H9 (cell line): ENCODE results near the gene BAIAP2L1. TPM values are rescaled to one million over a fixed set of nuclear protein-coding genes. Genes with fewer than 3 reads are reported as not detected.
A peak's percentile ranks its signal among the peaks of the same experiment; 100 is the strongest.

Experiments
- DNase-seq: peaks from one replicate; pipeline ENCODE4 v3.0.0-alpha.2; 2017
- H2AFZ ChIP-seq: one replicate; pipeline ENCODE4 v1.6.1; 2013; ENCODE audit warnings: mild to moderate bottlenecking, low read length, control low read depth, moderate library complexity
- H2AK5ac ChIP-seq: 2 replicates; pipeline ENCODE4 v1.6.1; 2013; ENCODE audit warnings: low read length, control low read depth, mixed read lengths; ENCODE audit not compliant: insufficient read length
- H2BK120ac ChIP-seq: one replicate; pipeline ENCODE4 v1.6.1; 2013; ENCODE audit warnings: low read depth, mild to moderate bottlenecking, low read length, control low read depth, inconsistent platforms; ENCODE audit not compliant: poor library complexity, severe bottlenecking
- H2BK12ac ChIP-seq: 2 replicates; pipeline ENCODE4 v1.6.1; 2013; ENCODE audit warnings: low read length, control low read depth, mixed read lengths, low read depth; ENCODE audit not compliant: insufficient read length
- H2BK15ac ChIP-seq: 2 replicates; pipeline ENCODE4 v1.6.1; 2013; ENCODE audit warnings: low read depth, low read length, control low read depth
- H2BK20ac ChIP-seq: one replicate; pipeline ENCODE4 v1.6.1; 2013; ENCODE audit warnings: low read depth, mild to moderate bottlenecking, low read length, control low read depth, inconsistent platforms; ENCODE audit not compliant: poor library complexity, severe bottlenecking
- H2BK5ac ChIP-seq: 2 replicates; pipeline ENCODE4 v1.6.1; 2013; ENCODE audit warnings: low read length, control low read depth, mixed read lengths; ENCODE audit not compliant: insufficient read length
- H3K14ac ChIP-seq: 2 replicates; pipeline ENCODE4 v1.6.1; 2013; ENCODE audit warnings: low read length, control low read depth; ENCODE audit not compliant: insufficient read depth
- H3K18ac ChIP-seq: 2 replicates; pipeline ENCODE4 v1.6.1; 2013; ENCODE audit warnings: low read depth, mild to moderate bottlenecking, mixed read lengths, low read length, control low read depth; ENCODE audit not compliant: insufficient read length
- H3K23ac ChIP-seq: 2 replicates; pipeline ENCODE4 v1.6.1; 2013; ENCODE audit warnings: low read length, control low read depth, mixed read lengths, low read depth; ENCODE audit not compliant: insufficient read length
- H3K23me2 ChIP-seq: 2 replicates; pipeline ENCODE4 v1.6.1; 2013; ENCODE audit warnings: low read depth, mild to moderate bottlenecking, mixed read lengths, low read length, control low read depth; ENCODE audit not compliant: insufficient read length, poor library complexity, severe bottlenecking
- H3K27ac ChIP-seq: 2 replicates; pipeline ENCODE4 v1.5.1; 2013; ENCODE audit warnings: low read length, control low read depth, mixed read lengths, low read depth; ENCODE audit not compliant: insufficient read length
- H3K27me3 ChIP-seq: 2 replicates; pipeline ENCODE4 v1.6.1; 2013; ENCODE audit warnings: low read length, control low read depth, inconsistent platforms; ENCODE audit not compliant: insufficient read depth
- H3K4ac ChIP-seq: 2 replicates; pipeline ENCODE4 v1.6.1; 2013; ENCODE audit warnings: low read depth, mild to moderate bottlenecking, control low read depth, inconsistent platforms, low read length, moderate library complexity
- H3K4me1 ChIP-seq: 2 replicates; pipeline ENCODE4 v1.6.1; 2013; ENCODE audit warnings: low read length, control low read depth, inconsistent platforms; ENCODE audit not compliant: insufficient read depth
- H3K4me2 ChIP-seq: 2 replicates; pipeline ENCODE4 v1.6.1; 2013; ENCODE audit warnings: low read length, control low read depth, mixed read lengths; ENCODE audit not compliant: insufficient read length, insufficient read depth
- H3K56ac ChIP-seq: 2 replicates; pipeline ENCODE4 v1.6.1; 2013; ENCODE audit warnings: low read depth, mild to moderate bottlenecking, mixed read lengths, low read length, control low read depth; ENCODE audit not compliant: insufficient read length
- H3K79me1 ChIP-seq: 2 replicates; pipeline ENCODE4 v1.6.1; 2013; ENCODE audit warnings: low read depth, mild to moderate bottlenecking, moderate library complexity, low read length, control low read depth, inconsistent platforms; ENCODE audit not compliant: insufficient read depth, poor library complexity, severe bottlenecking
- H3K79me2 ChIP-seq: 2 replicates; pipeline ENCODE4 v1.6.1; 2013; ENCODE audit warnings: low read length, control low read depth, inconsistent platforms; ENCODE audit not compliant: insufficient read depth
- H3K9ac ChIP-seq: 2 replicates; pipeline ENCODE4 v1.6.1; 2013; ENCODE audit warnings: low read length, control low read depth, mixed read lengths; ENCODE audit not compliant: insufficient read length; ENCODE audit errors: extremely low read depth
- H3K9me3 ChIP-seq: one replicate; pipeline ENCODE4 v1.6.1; 2013; ENCODE audit warnings: low read depth, low read length, inconsistent platforms; ENCODE audit not compliant: control insufficient read depth
- H3T11ph ChIP-seq: one replicate; pipeline ENCODE4 v1.6.1; 2013; ENCODE audit warnings: mild to moderate bottlenecking, low read length, control low read depth, inconsistent platforms
- H4K20me1 ChIP-seq: one replicate; pipeline ENCODE4 v1.6.1; 2013; ENCODE audit not compliant: control insufficient read depth, insufficient read length, insufficient read depth
- H4K5ac ChIP-seq: 2 replicates; pipeline ENCODE4 v1.6.1; 2013; ENCODE audit warnings: low read depth, mild to moderate bottlenecking, mixed read lengths, low read length, control low read depth; ENCODE audit not compliant: insufficient read length
- H4K8ac ChIP-seq: replicated peaks from 2 replicates; pipeline ENCODE4 v1.6.1; 2013; ENCODE audit warnings: low read length, control low read depth, mixed read lengths, low read depth; ENCODE audit not compliant: insufficient read length
- H4K91ac ChIP-seq: 2 replicates; pipeline ENCODE4 v1.6.1; 2013; ENCODE audit warnings: low read depth, mild to moderate bottlenecking, moderate library complexity, mixed read lengths, low read length, control low read depth; ENCODE audit not compliant: insufficient read length
- H3K27ac Mint-ChIP-seq, 3 experiments: 2 replicates in 2 of 3; 3 replicates in 1 of 3; pipeline ENCODE4 v1.8.0; 2020 to 2021; ENCODE audit warnings: mixed read lengths in 3 of 3, mild to moderate bottlenecking in 1 of 3, moderate library complexity in 1 of 3
- H3K27me3 Mint-ChIP-seq: 2 replicates; pipeline ENCODE4 v1.8.0; 2021; ENCODE audit warnings: low read depth, mild to moderate bottlenecking, moderate library complexity, mixed read lengths
- H3K36me3 Mint-ChIP-seq, 3 experiments: 2 replicates in 2 of 3; 3 replicates in 1 of 3; pipeline ENCODE4 v1.8.0; 2020 to 2021; ENCODE audit warnings: low read depth in 3 of 3, mixed read lengths in 3 of 3; ENCODE audit not compliant: insufficient read depth in 1 of 3
- H3K4me1 Mint-ChIP-seq, 2 experiments: 2 replicates each; pipeline ENCODE4 v1.8.0; 2020; ENCODE audit warnings: mixed read lengths in 2 of 2
- H3K4me3 Mint-ChIP-seq, 2 experiments: 2 replicates in 1 of 2; 3 replicates in 1 of 2; pipeline ENCODE4 v1.8.0; 2020 to 2021; ENCODE audit warnings: mild to moderate bottlenecking in 2 of 2, mixed read lengths in 2 of 2, moderate library complexity in 1 of 2
- H3K9me3 Mint-ChIP-seq, 2 experiments: 2 replicates in 1 of 2; 3 replicates in 1 of 2; pipeline ENCODE4 v1.8.0; 2020; ENCODE audit warnings: mild to moderate bottlenecking in 2 of 2, mixed read lengths in 2 of 2, moderate library complexity in 1 of 2
- WGBS: extraction: QIAGEN DNeasy Blood & Tissue Kit; methylation state at CpG from one replicate; pipeline ENCODE4 v1.1.7; 2013; ENCODE audit warnings: missing lambda C conversion rate, low lambda C conversion rate, mixed read lengths; ENCODE audit not compliant: insufficient read length; ENCODE audit errors: extremely low coverage; 5-methylcytosine and 5-hydroxymethylcytosine counted together
- total RNA-seq: library from RNA; stranded (reverse); gene quantifications from 2 replicates; pipeline ENCODE4 v1.2.1, GENCODE V29; 2021
- TF ChIP-seq, protein P1 (sequence below): fragments of 200-600 bp; sonication (generic); conservative IDR thresholded peaks from 3 replicates; pipeline ENCODE4 v1.8.0; 2021; ENCODE audit warnings: antibody characterized with exemption, mild to moderate bottlenecking

Gene BAIAP2L1
- total RNA-seq, 1 experiment from 2014 or later = 25.9 TPM

DNA sequence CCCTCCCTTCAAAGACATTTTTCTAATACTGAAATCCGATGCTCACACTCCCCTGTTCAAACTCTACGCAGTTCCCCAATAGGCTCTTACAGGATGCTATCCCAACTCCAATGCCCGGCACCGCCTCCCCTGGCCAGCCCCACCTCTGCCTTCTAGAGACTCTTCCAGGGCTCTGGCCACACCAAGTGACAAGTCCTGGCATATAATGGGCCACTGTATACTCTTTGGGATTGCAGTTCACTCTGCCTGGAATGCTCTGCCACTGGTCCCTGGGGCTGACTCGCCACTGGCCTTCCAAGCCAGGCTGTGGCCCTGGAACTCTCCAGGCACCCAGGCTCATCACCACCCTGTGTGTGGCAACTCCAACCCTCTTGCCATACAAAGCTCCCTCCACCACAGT, 122.5 kb downstream of the BAIAP2L1 start:
- Histone ChIP-seq H3K14ac (no peak overlapping the region), H3K4ac (no peak overlapping the region), H2BK12ac (no peak overlapping the region), H2BK20ac (no peak overlapping the region), H2AK5ac (no peak overlapping the region), H3K18ac (no peak overlapping the region), H2BK15ac (no peak overlapping the region), H4K8ac (no peak overlapping the region), H3T11ph (no peak overlapping the region), H3K9me3 (no peaks in the 10 kb centered on the region), H3K79me2 (no peaks in the 10 kb centered on the region; the same call in 1 of the 2 replicates), H3K27me3 (no peaks in the 10 kb centered on the region), H3K23ac (no peak overlapping the region), H4K20me1 (no peaks in the 10 kb centered on the region), H3K79me1 (no peaks in the 10 kb centered on the region), H2BK5ac (no peak overlapping the region), H3K23me2 (peaks cover 11% of the 10 kb centered on the region), H4K5ac (no peak overlapping the region), H3K9ac (no peak overlapping the region), H3K4me2 (no peak overlapping the region), H4K91ac (no peak overlapping the region), H3K56ac (no peak overlapping the region), H2AFZ (no peak overlapping the region), H3K4me1 (no peaks in the 10 kb centered on the region), H2BK120ac (no peak overlapping the region), H3K27ac (no peak overlapping the region)
- no CpG with 5 or more reads among the region's 5 CpGs for WGBS
- Mint-ChIP-seq H3K4me1 (peaks cover 19 to 21% of the 10 kb centered on the region in 2 experiments), H3K36me3 (peaks cover 6 to 13% (median 9%) of the 10 kb centered on the region in 3 experiments; a peak in 6 of 7 replicates), H3K9me3 (no peaks in the 10 kb centered on the region), H3K27me3 (peaks cover 2% of the 10 kb centered on the region), H3K4me3 (no peak overlapping the region), H3K27ac (peak overlapping the region in 1 of 3 experiments; percentile 63; a peak in 1 of 7 replicates)
- TF ChIP-seq, protein P1, sequence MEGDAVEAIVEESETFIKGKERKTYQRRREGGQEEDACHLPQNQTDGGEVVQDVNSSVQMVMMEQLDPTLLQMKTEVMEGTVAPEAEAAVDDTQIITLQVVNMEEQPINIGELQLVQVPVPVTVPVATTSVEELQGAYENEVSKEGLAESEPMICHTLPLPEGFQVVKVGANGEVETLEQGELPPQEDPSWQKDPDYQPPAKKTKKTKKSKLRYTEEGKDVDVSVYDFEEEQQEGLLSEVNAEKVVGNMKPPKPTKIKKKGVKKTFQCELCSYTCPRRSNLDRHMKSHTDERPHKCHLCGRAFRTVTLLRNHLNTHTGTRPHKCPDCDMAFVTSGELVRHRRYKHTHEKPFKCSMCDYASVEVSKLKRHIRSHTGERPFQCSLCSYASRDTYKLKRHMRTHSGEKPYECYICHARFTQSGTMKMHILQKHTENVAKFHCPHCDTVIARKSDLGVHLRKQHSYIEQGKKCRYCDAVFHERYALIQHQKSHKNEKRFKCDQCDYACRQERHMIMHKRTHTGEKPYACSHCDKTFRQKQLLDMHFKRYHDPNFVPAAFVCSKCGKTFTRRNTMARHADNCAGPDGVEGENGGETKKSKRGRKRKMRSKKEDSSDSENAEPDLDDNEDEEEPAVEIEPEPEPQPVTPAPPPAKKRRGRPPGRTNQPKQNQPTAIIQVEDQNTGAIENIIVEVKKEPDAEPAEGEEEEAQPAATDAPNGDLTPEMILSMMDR = no peak
- DNase-seq = no peak
